ENCODE results near the gene VAMP5.

VAMP5 gene

GRCh38 chr2:85549826-85550225 is 34.4 kb upstream of the VAMP5 start:
- H3K27me3 ChIP-seq (ENCODE audit: insufficient read depth, low read depth, severe bottlenecking), result no peaks in the 10 kb centered on the region
- no peak overlapping the region for H3K4me3 ChIP-seq (ENCODE audit: low read depth, low read length)
- H3K36me3 ChIP-seq, result peaks cover 68% of the 10 kb centered on the region
- no peak overlapping the region; the same call in 1 of the 2 replicates for H3K27ac ChIP-seq
- no peak for TF ChIP-seq CTCF (IDR thresholded peaks at IDR 0.05; ENCODE audit: low read depth, low read length)
- peak; percentile 32 for DNase-seq
- no peaks in the 10 kb centered on the region for H3K9me3 ChIP-seq (ENCODE audit: severe bottlenecking)

- Histone ChIP-seq H3K27ac (peak overlapping the region; percentile 20), H3K36me3 (peaks cover 67% of the 10 kb centered on the region), H3K4me3 (ENCODE audit: low read depth, low read length) (no peak overlapping the region), H3K27me3 (ENCODE audit: insufficient read depth, low read depth, severe bottlenecking) (no peaks in the 10 kb centered on the region), H3K9me3 (ENCODE audit: severe bottlenecking) (no peaks in the 10 kb centered on the region)
- no peak for TF ChIP-seq CTCF (IDR thresholded peaks at IDR 0.05; ENCODE audit: low read depth, low read length)
- DNase-seq, result no peak
Measured at GRCh38 chr2:85550486-85550885, 33.7 kb upstream of the VAMP5 start.

- Histone ChIP-seq H3K9me3 (ENCODE audit: severe bottlenecking) (no peaks in the 10 kb centered on the region), H3K27me3 (ENCODE audit: insufficient read depth, low read depth, severe bottlenecking) (no peaks in the 10 kb centered on the region), H3K27ac (peak overlapping the region; percentile 38; the same call in 1 of the 2 replicates), H3K4me3 (ENCODE audit: low read depth, low read length) (no peak overlapping the region), H3K36me3 (peaks cover 58% of the 10 kb centered on the region)
- TF ChIP-seq CTCF (IDR thresholded peaks at IDR 0.05; ENCODE audit: low read depth, low read length), result peak; percentile 87
- DNase-seq, result peak; percentile 87
Measured at GRCh38 chr2:85551698-85552678, 32.2 kb upstream of the VAMP5 start.

- peaks cover 55% of the 10 kb centered on the region for H3K36me3 ChIP-seq
- DNase-seq, result no peak
- H3K9me3 ChIP-seq (ENCODE audit: severe bottlenecking), result no peaks in the 10 kb centered on the region
- no peak overlapping the region for H3K27ac ChIP-seq
- no peak overlapping the region for H3K4me3 ChIP-seq (ENCODE audit: low read depth, low read length)
- no peak for TF ChIP-seq CTCF (IDR thresholded peaks at IDR 0.05; ENCODE audit: low read depth, low read length)
- no peaks in the 10 kb centered on the region for H3K27me3 ChIP-seq (ENCODE audit: insufficient read depth, low read depth, severe bottlenecking)
Measured at GRCh38 chr2:85553184-85553583, 31.0 kb upstream of the VAMP5 start.

- TF ChIP-seq CTCF (IDR thresholded peaks at IDR 0.05; ENCODE audit: low read depth, low read length), result no peak
- H3K9me3 ChIP-seq (ENCODE audit: severe bottlenecking), result no peaks in the 10 kb centered on the region
- no peak overlapping the region for H3K4me3 ChIP-seq (ENCODE audit: low read depth, low read length)
- H3K36me3 ChIP-seq, result peaks cover 59% of the 10 kb centered on the region
- no peak for DNase-seq
- no peak overlapping the region for H3K27ac ChIP-seq
- no peaks in the 10 kb centered on the region for H3K27me3 ChIP-seq (ENCODE audit: insufficient read depth, low read depth, severe bottlenecking)
Measured at GRCh38 chr2:85554980-85555612, 29.1 kb upstream of the VAMP5 start.

Data from WERI-Rb-1 (cell line).